Lower lobe of right lung (tissue), 2 donors: ENCODE measurements around the gene SLC39A1. TPM values are rescaled to one million over a fixed set of nuclear protein-coding genes. Genes with fewer than 3 reads are reported as not detected.

Experiments used
- ATAC-seq, 2 donors: fragments of 200-7000 bp; cut with Tn5 transposase; one replicate each; pipeline ENCODE4 v1.9.1; 2020 to 2022; ENCODE audit warnings: mild to moderate bottlenecking in 2 of 2, moderate library complexity in 2 of 2
- DNase-seq: peaks from one replicate; pipeline ENCODE4 v3.0.0-alpha.2; 2020
- H3K27ac ChIP-seq: fragments of 200-600 bp; one replicate; pipeline ENCODE4 v1.8.0; 2022
- H3K27me3 ChIP-seq: fragments of 200-600 bp; one replicate; pipeline ENCODE4 v1.8.0; 2022; ENCODE audit warnings: low read depth
- H3K36me3 ChIP-seq: fragments of 200-600 bp; one replicate; pipeline ENCODE4 v1.8.0; 2022; ENCODE audit warnings: mild to moderate bottlenecking
- H3K4me1 ChIP-seq: fragments of 200-600 bp; one replicate; pipeline ENCODE4 v1.8.0; 2022
- H3K4me3 ChIP-seq: fragments of 200-600 bp; one replicate; pipeline ENCODE4 v1.8.0; 2022; ENCODE audit warnings: mild to moderate bottlenecking
- H3K9me3 ChIP-seq: fragments of 200-600 bp; one replicate; pipeline ENCODE4 v1.8.0; 2022
- intact Hi-C: fragments of 100-400 bp; cut with DNase I; formaldehyde crosslinking; loops from one replicate; pipeline ENCODE4 v1.11.0; 2022
- total RNA-seq: library from RNA; stranded (reverse); fragmentation: NEBNext Ultra II Directional; extraction: Animal tissue kit (Norgen Biotek cat#: 25700); gene quantifications from one replicate; pipeline ENCODE4 v1.2.1, GENCODE V29; 2021
- TF ChIP-seq, protein P1 (sequence below): fragments of 200-600 bp; IDR thresholded peaks from one replicate; pipeline ENCODE4 v1.8.0; 2022; ENCODE audit warnings: antibody characterized with exemption, mild to moderate bottlenecking
- donor health status: DM: no; HTN: yes; CAD: no; lungs with severe emphysema.

The SLC39A1 gene
- total RNA-seq, 1 donor from 2014 or later: 98.4 TPM

- Histone ChIP-seq H3K36me3 (peaks cover 62% of the 10 kb centered on the region), H3K27ac (peak overlapping the region; percentile 92), H3K27me3 (no peaks in the 10 kb centered on the region), H3K4me1 (peaks cover 22% of the 10 kb centered on the region), H3K9me3 (no peaks in the 10 kb centered on the region), H3K4me3 (peak overlapping the region; percentile 99)
- DNase-seq (no peak), ATAC-seq (no peak)
- TF ChIP-seq, protein P1, sequence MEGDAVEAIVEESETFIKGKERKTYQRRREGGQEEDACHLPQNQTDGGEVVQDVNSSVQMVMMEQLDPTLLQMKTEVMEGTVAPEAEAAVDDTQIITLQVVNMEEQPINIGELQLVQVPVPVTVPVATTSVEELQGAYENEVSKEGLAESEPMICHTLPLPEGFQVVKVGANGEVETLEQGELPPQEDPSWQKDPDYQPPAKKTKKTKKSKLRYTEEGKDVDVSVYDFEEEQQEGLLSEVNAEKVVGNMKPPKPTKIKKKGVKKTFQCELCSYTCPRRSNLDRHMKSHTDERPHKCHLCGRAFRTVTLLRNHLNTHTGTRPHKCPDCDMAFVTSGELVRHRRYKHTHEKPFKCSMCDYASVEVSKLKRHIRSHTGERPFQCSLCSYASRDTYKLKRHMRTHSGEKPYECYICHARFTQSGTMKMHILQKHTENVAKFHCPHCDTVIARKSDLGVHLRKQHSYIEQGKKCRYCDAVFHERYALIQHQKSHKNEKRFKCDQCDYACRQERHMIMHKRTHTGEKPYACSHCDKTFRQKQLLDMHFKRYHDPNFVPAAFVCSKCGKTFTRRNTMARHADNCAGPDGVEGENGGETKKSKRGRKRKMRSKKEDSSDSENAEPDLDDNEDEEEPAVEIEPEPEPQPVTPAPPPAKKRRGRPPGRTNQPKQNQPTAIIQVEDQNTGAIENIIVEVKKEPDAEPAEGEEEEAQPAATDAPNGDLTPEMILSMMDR: no peak
- intact Hi-C loops: no loop called here
These were observed 15.1 kb upstream of the SLC39A1 start for GRCh38 chr1:153978274-153978909.

GRCh38 chr1:153977250-153978240 is 14.2 kb upstream of the SLC39A1 start, which contains the start of gene JTB:
Gene JTB, minus strand, starts transcription at chr1:153977674. Its CDS starts 422 bp downstream, at chr1:153977252.
- peak; percentile 95 to 99 for ATAC-seq
- H3K27ac ChIP-seq: peak within 1 kb of the TSS; percentile 92
- intact Hi-C loops: no loop called here
- H3K4me3 ChIP-seq: peak within 1 kb of the TSS; percentile 99
- H3K9me3 ChIP-seq: no peaks in the 10 kb centered on the region
- peak; percentile 95 for DNase-seq
- peaks cover 63% of the 10 kb centered on the region for H3K36me3 ChIP-seq
- TF ChIP-seq, protein P1: peak; percentile 7
- no peaks in the 10 kb centered on the region for H3K27me3 ChIP-seq
- peaks cover 22% of the 10 kb centered on the region for H3K4me1 ChIP-seq

GRCh38 chr1:153976819-153977249 is 13.5 kb upstream of the SLC39A1 start:
- intact Hi-C loops: no loop called here
- ATAC-seq: peak; percentile 2 to 11
- peaks cover 58% of the 10 kb centered on the region for H3K36me3 ChIP-seq

GRCh38 chr1:153973525-153973924 is 10.2 kb upstream of the SLC39A1 start:
- intact Hi-C loops: no loop called here
- Histone ChIP-seq H3K36me3 (peaks cover 36% of the 10 kb centered on the region), H3K4me1 (peaks cover 25% of the 10 kb centered on the region), H3K4me3 (no peak overlapping the region), H3K9me3 (no peaks in the 10 kb centered on the region), H3K27ac (no peak overlapping the region), H3K27me3 (no peaks in the 10 kb centered on the region)
- TF ChIP-seq, protein P1: no peak
- DNase-seq: no peak
- ATAC-seq: no peak

More at GRCh38 chr1:153976819-153977249, 13.5 kb upstream of the SLC39A1 start:
- TF ChIP-seq, protein P1: no peak
- peak overlapping the region; percentile 99 for H3K4me3 ChIP-seq
- H3K27me3 ChIP-seq: no peaks in the 10 kb centered on the region
- peak overlapping the region; percentile 92 for H3K27ac ChIP-seq
- no peak for DNase-seq
- H3K4me1 ChIP-seq: peaks cover 22% of the 10 kb centered on the region
- H3K9me3 ChIP-seq: no peaks in the 10 kb centered on the region

DNA sequence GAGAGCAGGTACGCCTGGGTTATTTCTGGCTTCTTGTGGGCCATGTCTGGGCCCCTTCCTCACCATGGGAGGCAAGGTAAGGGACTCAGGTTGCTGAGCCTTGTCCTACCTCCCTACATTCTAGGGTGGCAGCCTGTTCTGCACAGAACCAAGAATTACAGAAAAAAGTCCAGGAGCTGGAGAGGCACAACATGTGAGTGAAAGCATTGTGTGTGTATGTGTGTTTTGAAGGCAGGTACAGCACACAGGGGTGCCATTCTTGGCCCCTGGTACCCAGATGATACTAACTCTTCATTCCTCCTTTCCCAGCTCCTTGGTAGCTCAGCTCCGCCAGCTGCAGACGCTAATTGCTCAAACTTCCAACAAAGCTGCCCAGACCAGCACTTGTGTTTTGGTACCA is 9.7 kb upstream of the SLC39A1 start:
- no peak for DNase-seq
- no peak overlapping the region for H3K27ac ChIP-seq
- H3K4me1 ChIP-seq: peaks cover 25% of the 10 kb centered on the region
- H3K27me3 ChIP-seq: no peaks in the 10 kb centered on the region
- H3K4me3 ChIP-seq: no peak overlapping the region
- ATAC-seq: no peak
- intact Hi-C loops: no loop called here
- no peaks in the 10 kb centered on the region for H3K9me3 ChIP-seq
- peaks cover 36% of the 10 kb centered on the region for H3K36me3 ChIP-seq
- TF ChIP-seq, protein P1: no peak
